Osteoblast (primary cell): Measurements from ENCODE around the gene LRP11. TPM values are rescaled to one million over a fixed set of nuclear protein-coding genes. Genes with fewer than 3 reads are reported as not detected.

ENCODE experiments used
- DNase-seq: peaks from one replicate; pipeline ENCODE4 v3.0.0; 2011; ENCODE audit warnings: low spot score, mixed read lengths; ENCODE audit not compliant: insufficient read length; ENCODE audit errors: missing footprints
- H2AFZ ChIP-seq: 2 replicates; pipeline ENCODE4 v1.6.0; 2011; ENCODE audit warnings: mild to moderate bottlenecking, low read length
- H3K27ac ChIP-seq: 2 replicates; pipeline ENCODE4 v1.5.1; 2011; ENCODE audit warnings: mild to moderate bottlenecking, low read depth, low read length, moderate library complexity
- H3K27me3 ChIP-seq: 2 replicates; pipeline ENCODE4 v1.6.0; 2012; ENCODE audit warnings: mild to moderate bottlenecking, control low read depth, inconsistent platforms, low read length, moderate library complexity; ENCODE audit not compliant: insufficient read depth
- H3K36me3 ChIP-seq: 2 replicates; pipeline ENCODE4 v1.5.1; 2011; ENCODE audit warnings: mild to moderate bottlenecking, low read length, control low read depth, moderate library complexity; ENCODE audit not compliant: insufficient read depth
- H3K4me1 ChIP-seq: 2 replicates; pipeline ENCODE4 v1.5.1; 2011; ENCODE audit warnings: mild to moderate bottlenecking, low read length, control low read depth, moderate library complexity; ENCODE audit not compliant: insufficient read depth
- H3K4me2 ChIP-seq: 2 replicates; pipeline ENCODE4 v1.6.0; 2011; ENCODE audit warnings: mild to moderate bottlenecking, low read length; ENCODE audit not compliant: insufficient read depth
- H3K4me3 ChIP-seq: fragments of 200-600 bp; sonication (generic); 3 replicates; pipeline ENCODE4 v1.5.1; 2012; ENCODE audit warnings: mild to moderate bottlenecking, low read length, inconsistent platforms; ENCODE audit not compliant: insufficient read depth
- H3K79me2 ChIP-seq: 2 replicates; pipeline ENCODE4 v1.6.0; 2012; ENCODE audit warnings: mild to moderate bottlenecking, low read length, control low read depth, inconsistent platforms; ENCODE audit not compliant: insufficient read depth
- H3K9me3 ChIP-seq: 2 replicates; pipeline ENCODE4 v1.5.1; 2011; ENCODE audit warnings: low read depth, low read length, control low read depth
- H4K20me1 ChIP-seq: 2 replicates; pipeline ENCODE4 v1.6.0; 2012; ENCODE audit warnings: mild to moderate bottlenecking, low read length, control low read depth; ENCODE audit not compliant: insufficient read depth
- total RNA-seq: library from RNA; depleted of rRNA; stranded (reverse); fragments of >200 nt; gene quantifications from 2 replicates; pipeline ENCODE4 v1.2.3, GENCODE V29; 2012
- TF ChIP-seq, protein P1 (sequence below): IDR thresholded peaks from 2 replicates; pipeline ENCODE4 v1.5.1; 2011; ENCODE audit warnings: mild to moderate bottlenecking, low read depth, low read length, moderate library complexity; ENCODE audit errors: extremely low read depth

LRP11 gene
- total RNA-seq, 1 donor = 39.4 TPM

DNA sequence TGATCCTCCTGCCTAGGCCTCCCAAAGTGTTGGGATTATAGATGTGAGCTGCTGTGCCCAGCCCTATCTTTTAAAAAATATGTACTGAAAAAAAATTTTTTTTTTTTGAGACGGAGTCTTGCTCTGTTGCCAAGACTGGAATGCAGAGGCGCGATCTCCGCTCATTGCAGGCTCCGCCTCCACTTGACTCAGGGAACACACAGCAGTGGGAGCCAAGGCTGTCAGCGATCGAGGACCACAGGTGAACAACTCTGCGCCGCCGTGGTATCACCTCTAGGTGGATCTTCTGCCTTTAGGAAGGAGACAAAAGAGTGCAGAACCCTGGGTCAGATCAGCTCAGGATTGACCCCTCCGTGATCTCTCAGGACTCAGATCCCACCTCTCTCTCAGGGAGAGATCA, 20.1 kb upstream of the LRP11 start:
- H3K9me3 ChIP-seq = no peaks in the 10 kb centered on the region
- peaks cover 19% of the 10 kb centered on the region for H3K4me1 ChIP-seq
- no peak overlapping the region for H3K4me2 ChIP-seq
- no peaks in the 10 kb centered on the region for H4K20me1 ChIP-seq
- TF ChIP-seq, protein P1, sequence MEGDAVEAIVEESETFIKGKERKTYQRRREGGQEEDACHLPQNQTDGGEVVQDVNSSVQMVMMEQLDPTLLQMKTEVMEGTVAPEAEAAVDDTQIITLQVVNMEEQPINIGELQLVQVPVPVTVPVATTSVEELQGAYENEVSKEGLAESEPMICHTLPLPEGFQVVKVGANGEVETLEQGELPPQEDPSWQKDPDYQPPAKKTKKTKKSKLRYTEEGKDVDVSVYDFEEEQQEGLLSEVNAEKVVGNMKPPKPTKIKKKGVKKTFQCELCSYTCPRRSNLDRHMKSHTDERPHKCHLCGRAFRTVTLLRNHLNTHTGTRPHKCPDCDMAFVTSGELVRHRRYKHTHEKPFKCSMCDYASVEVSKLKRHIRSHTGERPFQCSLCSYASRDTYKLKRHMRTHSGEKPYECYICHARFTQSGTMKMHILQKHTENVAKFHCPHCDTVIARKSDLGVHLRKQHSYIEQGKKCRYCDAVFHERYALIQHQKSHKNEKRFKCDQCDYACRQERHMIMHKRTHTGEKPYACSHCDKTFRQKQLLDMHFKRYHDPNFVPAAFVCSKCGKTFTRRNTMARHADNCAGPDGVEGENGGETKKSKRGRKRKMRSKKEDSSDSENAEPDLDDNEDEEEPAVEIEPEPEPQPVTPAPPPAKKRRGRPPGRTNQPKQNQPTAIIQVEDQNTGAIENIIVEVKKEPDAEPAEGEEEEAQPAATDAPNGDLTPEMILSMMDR = no peak
- H3K79me2 ChIP-seq = no peaks in the 10 kb centered on the region
- no peaks in the 10 kb centered on the region for H3K36me3 ChIP-seq
- H3K27ac ChIP-seq = no peak overlapping the region
- no peak for DNase-seq
- H2AFZ ChIP-seq = no peak overlapping the region
- H3K4me3 ChIP-seq = no peak overlapping the region
- peaks cover 9% of the 10 kb centered on the region for H3K27me3 ChIP-seq

DNA sequence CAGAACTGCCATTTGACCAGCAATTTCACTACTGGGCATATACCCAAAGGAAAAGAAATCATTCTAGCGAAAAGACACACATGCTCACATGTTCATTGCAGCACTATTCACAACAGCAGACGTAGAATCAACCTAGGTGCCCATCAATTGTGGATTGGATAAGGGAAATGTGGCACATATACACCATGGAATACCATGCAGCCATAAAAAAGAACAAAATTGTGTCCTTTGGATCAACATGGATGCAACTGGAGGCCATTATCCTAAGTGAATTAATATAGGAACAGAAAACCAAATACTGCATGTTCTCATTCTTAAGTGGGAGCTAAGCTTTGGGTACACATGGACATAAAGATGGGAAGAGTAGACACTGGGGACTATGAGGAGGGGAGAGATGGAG, 17.7 kb upstream of the LRP11 start:
- Histone ChIP-seq H2AFZ (no peak overlapping the region), H3K4me1 (no peaks in the 10 kb centered on the region), H3K9me3 (no peaks in the 10 kb centered on the region), H3K4me3 (no peak overlapping the region), H3K27ac (no peak overlapping the region), H3K79me2 (no peaks in the 10 kb centered on the region), H3K27me3 (peaks cover 9% of the 10 kb centered on the region), H3K36me3 (no peaks in the 10 kb centered on the region), H4K20me1 (no peaks in the 10 kb centered on the region), H3K4me2 (no peak overlapping the region)
- TF ChIP-seq, protein P1 = no peak
- no peak for DNase-seq

DNA sequence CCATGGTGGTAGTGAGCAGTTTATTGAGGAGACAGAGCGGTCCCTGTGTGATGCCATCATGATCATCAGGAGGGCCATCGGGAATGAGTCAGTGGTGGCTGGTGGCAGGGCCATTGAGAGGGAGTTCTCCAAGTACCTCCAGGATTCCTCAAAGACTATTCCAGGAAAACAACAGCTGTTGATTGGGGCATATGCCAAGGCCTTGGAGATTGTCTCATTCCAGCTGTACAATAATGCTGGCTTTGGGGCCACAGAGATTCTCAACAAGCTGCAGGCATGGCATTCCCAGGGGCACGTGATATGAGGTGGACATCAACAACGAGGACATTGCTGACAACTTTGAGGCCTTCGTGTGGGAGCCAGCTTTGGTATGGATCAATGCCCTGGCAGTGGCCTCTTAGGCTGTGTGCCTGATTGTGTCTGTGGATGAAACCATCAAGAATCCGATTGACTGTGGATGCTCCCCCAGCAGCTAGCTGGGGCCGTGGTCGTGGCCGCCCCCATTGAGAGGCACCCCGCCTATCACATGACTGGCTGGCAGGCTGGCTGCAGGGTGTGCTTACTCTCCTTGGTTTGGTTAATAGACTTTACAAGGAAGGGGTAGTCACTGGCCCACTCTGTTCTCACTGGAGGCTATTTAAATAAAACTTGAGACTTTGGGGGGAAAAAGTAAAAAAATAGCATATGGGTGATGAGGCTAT, 17.1 kb upstream of the LRP11 start:
- no peak overlapping the region for H2AFZ ChIP-seq
- H3K4me2 ChIP-seq = no peak overlapping the region
- no peak overlapping the region for H3K27ac ChIP-seq

DNA sequence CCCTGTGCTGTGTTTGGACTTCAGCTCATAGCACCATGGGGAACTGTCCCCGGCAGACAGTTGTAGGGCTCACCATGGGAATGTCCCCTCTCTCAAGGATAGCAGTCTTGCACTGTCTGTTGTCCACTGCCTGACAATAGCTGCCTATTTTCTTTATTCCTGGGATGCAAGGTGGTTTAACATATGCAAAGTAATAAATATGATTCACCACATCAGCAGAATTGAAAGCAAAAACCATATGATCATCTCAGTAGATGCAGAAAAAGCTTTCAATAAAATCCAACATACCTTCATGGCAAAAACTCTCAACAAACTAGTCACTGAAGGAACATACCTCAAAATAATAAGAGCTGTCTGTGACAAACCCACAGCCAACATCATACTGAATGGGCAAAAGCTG, 13.5 kb upstream of the LRP11 start:
- no peak overlapping the region for H3K4me3 ChIP-seq
- H4K20me1 ChIP-seq = no peaks in the 10 kb centered on the region
- H3K9me3 ChIP-seq = no peaks in the 10 kb centered on the region
- no peaks in the 10 kb centered on the region for H3K36me3 ChIP-seq
- no peak overlapping the region for H3K4me2 ChIP-seq
- no peak overlapping the region for H2AFZ ChIP-seq
- TF ChIP-seq, protein P1 = no peak
- no peak for DNase-seq
- no peak overlapping the region for H3K27ac ChIP-seq
- peaks cover 9% of the 10 kb centered on the region for H3K27me3 ChIP-seq
- no peaks in the 10 kb centered on the region for H3K4me1 ChIP-seq
- no peaks in the 10 kb centered on the region for H3K79me2 ChIP-seq

More for the DNA sequence above, 17.1 kb upstream of the LRP11 start:
- Histone ChIP-seq H3K36me3 (no peaks in the 10 kb centered on the region), H3K4me3 (no peak overlapping the region), H3K79me2 (no peaks in the 10 kb centered on the region), H3K27me3 (peaks cover 9% of the 10 kb centered on the region), H3K9me3 (no peaks in the 10 kb centered on the region), H3K4me1 (no peaks in the 10 kb centered on the region), H4K20me1 (no peaks in the 10 kb centered on the region)
- DNase-seq = no peak
- TF ChIP-seq, protein P1 = no peak
